HepG2 (cell line): ENCODE data around the gene SOX4. TPM values are rescaled to one million over a fixed set of nuclear protein-coding genes. Genes with fewer than 3 reads are reported as not detected.

Experiments
- ATAC-seq: fragments of 200-7000 bp; cut with Tn5 transposase; 3 replicates; pipeline ENCODE4 v1.9.1; 2020; ENCODE audit warnings: mild to moderate bottlenecking, moderate library complexity
- BruUV-seq: library from RNA; stranded (reverse); fragments of 400-500 nt; replicated peaks from 2 replicates; lab custom pipeline; 2021; lab: Mats Ljungman, UMichigan
- CTCF ChIA-PET: fragments of 300-600 bp; formaldehyde crosslinking; extraction: SDS; loops from one replicate; lab custom pipeline; 2021; ENCODE audit warnings: low total read pairs, inconsistent platforms, low intra/inter-chr PET ratio; lab: Yijun Ruan, JAX
- POLR2A ChIA-PET: fragments of 350-600 bp; sonication (Branson Sonifier 250); formaldehyde crosslinking; loops from one replicate; lab custom pipeline; 2020; ENCODE audit warnings: antibody characterized with exemption, inconsistent platforms; lab: Yijun Ruan, JAX
- DNase-seq: peaks from one replicate; pipeline ENCODE4 v3.0.0-alpha.2; 2015; ENCODE audit warnings: low spot score
- FAIRE-seq: peaks from 3 replicates; lab custom pipeline; 2011; peaks lifted over from hg19 to GRCh38; lab: Jason Lieb, UNC
- H2AFZ ChIP-seq: one replicate; pipeline ENCODE4 v1.6.1; 2011; ENCODE audit warnings: low read length, inconsistent platforms
- H3K27ac ChIP-seq: fragments of 300-600 bp; 3 replicates; pipeline ENCODE4 v1.8.0; 2011; ENCODE audit warnings: mixed run types, mild to moderate bottlenecking, mixed read lengths, low read length, inconsistent platforms; ENCODE audit not compliant: insufficient read depth; ENCODE audit errors: extremely low read length
- H3K27me3 ChIP-seq, 2 experiments: fragments of 200-600 bp in 1 of 2; 2 replicates in 1 of 2; 3 replicates in 1 of 2; pipeline versions ENCODE4 v1.6.0 to v1.8.0; 2011; ENCODE audit warnings: low read length in 2 of 2, mild to moderate bottlenecking in 2 of 2, moderate library complexity in 2 of 2, inconsistent platforms in 1 of 2; ENCODE audit not compliant: insufficient read depth in 2 of 2, control insufficient read depth in 1 of 2
- H3K36me3 ChIP-seq, 2 experiments: fragments of 200-600 bp in 1 of 2; replicated peaks in 1 of 2; 2 replicates in 1 of 2; 3 replicates in 1 of 2; pipeline versions ENCODE4 v1.5.1 to v1.8.0; 2011; ENCODE audit warnings: low read length in 2 of 2, inconsistent platforms in 1 of 2; ENCODE audit not compliant: insufficient read depth in 2 of 2, control insufficient read depth in 1 of 2
- H3K4me1 ChIP-seq: 2 replicates; pipeline ENCODE4 v1.5.1; 2012; ENCODE audit warnings: low read length, inconsistent platforms; ENCODE audit not compliant: insufficient read depth
- H3K4me2 ChIP-seq: 2 replicates; pipeline ENCODE4 v1.6.0; 2011; ENCODE audit warnings: low read depth, low read length, inconsistent platforms
- H3K4me3 ChIP-seq, 3 experiments: fragments of 200-600 bp in 1 of 3; sonication (generic), shearing (Covaris generic) in 1 of 3; replicated peaks in 1 of 3; 2 replicates each; pipeline ENCODE4 v1.5.1; 2011 to 2016; ENCODE audit warnings: low read length in 3 of 3, inconsistent platforms in 2 of 3, low read depth in 2 of 3, mild to moderate bottlenecking in 2 of 3, control low read depth in 1 of 3, mixed read lengths in 1 of 3; ENCODE audit not compliant: insufficient read depth in 1 of 3
- H3K79me2 ChIP-seq: one replicate; pipeline ENCODE4 v1.6.1; 2011; ENCODE audit warnings: low read length, inconsistent platforms; ENCODE audit not compliant: insufficient read depth
- H3K9ac ChIP-seq: 2 replicates; pipeline ENCODE4 v1.6.0; 2011; ENCODE audit warnings: mild to moderate bottlenecking, low read depth, low read length, inconsistent platforms; ENCODE audit not compliant: insufficient read depth
- H3K9me3 ChIP-seq: 2 replicates; pipeline ENCODE4 v1.5.1; 2012; ENCODE audit warnings: mild to moderate bottlenecking, low read length
- H4K20me1 ChIP-seq: 2 replicates; pipeline ENCODE4 v1.6.0; 2011; ENCODE audit warnings: inconsistent platforms, mild to moderate bottlenecking, low read length, moderate library complexity; ENCODE audit not compliant: insufficient read depth
- GPN1 ChIP-seq: sonication (generic); formaldehyde crosslinking; IDR thresholded peaks from 2 replicates; pipeline ENCODE4 v1.5.1; 2020; ENCODE audit warnings: missing genetic modification reagents, borderline replicate concordance
- HNF4A ChIP-seq: sonication (generic); formaldehyde crosslinking; IDR thresholded peaks from 2 replicates; pipeline ENCODE4 v1.4.0; 2020; ENCODE audit warnings: missing genetic modification reagents
- NFRKB ChIP-seq: fragments of 450-650 bp; IDR thresholded peaks from 2 replicates; pipeline ENCODE4 v1.6.1; 2017
- RORA ChIP-seq: sonication (generic); formaldehyde crosslinking; IDR thresholded peaks from 2 replicates; pipeline ENCODE4 v1.5.0; 2020; ENCODE audit warnings: mild to moderate bottlenecking, missing genetic modification reagents, moderate library complexity
- ZNF616 ChIP-seq: sonication (generic); formaldehyde crosslinking; IDR thresholded peaks from 2 replicates; pipeline ENCODE4 v1.5.0; 2020; ENCODE audit warnings: low read depth, mild to moderate bottlenecking, missing genetic modification reagents
- WGBS: methylation state at CpG from one replicate; pipeline ENCODE4 v1.1.6; 2017; ENCODE audit warnings: low lambda C conversion rate; 5-methylcytosine and 5-hydroxymethylcytosine counted together
- in situ Hi-C: cut with HindIII; loops from 2 replicates; pipeline ENCODE4 v1.10.0; 2017; ENCODE audit warnings: low pct_unique_long_range_greater_than_20kb; ENCODE audit not compliant: extremely low pct_ligation_motif_present
- intact Hi-C: fragments of 100-400 bp; cut with micrococcal nuclease; formaldehyde crosslinking; loops from one replicate; pipeline ENCODE4 v1.10.0; 2022; ENCODE audit not compliant: unreplicated experiment
- polyA plus RNA-seq, 8 experiments: library from polyadenylated mRNA; depleted of rRNA in 3 of 8; stranded (reverse) in 7 of 8; unstranded in 1 of 8; fragments of >200 nt; fragmentation: Illumina TruSeq in 4 of 8; extraction: Trizol in 4 of 8; gene quantifications; 2 replicates each; pipeline versions ENCODE4 v1.2.1 to v1.2.3, GENCODE V29; 2011 to 2016; ENCODE audit warnings: low read depth in 4 of 8, missing spikeins in 1 of 8, mixed read lengths in 1 of 8; ENCODE audit not compliant: insufficient read depth in 1 of 8
- total RNA-seq, 5 experiments: library from RNA; depleted of rRNA; stranded (reverse); fragments of >200 nt; fragmentation: Illumina TruSeq; extraction: Trizol; gene quantifications; 2 replicates each; pipeline ENCODE4 v1.2.3, GENCODE V29; 2016; ENCODE audit warnings: low read depth in 1 of 5
- TF ChIP-seq, protein P1 (sequence below): sonication (generic); formaldehyde crosslinking; IDR thresholded peaks from 2 replicates; pipeline ENCODE4 v1.4.0; 2020; ENCODE audit warnings: missing genetic modification reagents

The SOX4 gene
- total and polyA plus RNA-seq, 2 of the 13 experiments (the other 11 are each of a cell fraction or from before 2014, with no cell fraction given): 2.6 to 3.4 TPM

GRCh38 chr6:21604081-21604480 is 10.5 kb downstream of the SOX4 start:
- ATAC-seq: no peak
- BruUV-seq: no TSS peak
- CTCF ChIA-PET: no interaction called here
- TF ChIP-seq ZNF616 (no peak), HNF4A (CRISPR knock-in tag) (0 out of 2 replicates have a peak, but pooled peaks have one; percentile 8)
- TF ChIP-seq, all 625 proteins: peak for 1
- in situ Hi-C loops (no loop called here), intact Hi-C loops (no loop called here)
- Histone ChIP-seq H4K20me1 (no peaks in the 10 kb centered on the region), H3K27me3 (no peaks in the 10 kb centered on the region), H3K9me3 (no peaks in the 10 kb centered on the region), H2AFZ (no peak overlapping the region), H3K79me2 (no peaks in the 10 kb centered on the region), H3K36me3 (no peaks in the 10 kb centered on the region), H3K9ac (no peak overlapping the region), H3K4me2 (no peak overlapping the region; the same call in 1 of the 2 replicates), H3K27ac (no peak overlapping the region), H3K4me3 (no peak overlapping the region), H3K4me1 (peaks cover 11% of the 10 kb centered on the region)
- FAIRE-seq (no peak), DNase-seq (no peak)
- POLR2A ChIA-PET: no interaction called here
- 4% methylated on average over 3 of the region's 3 CpGs for WGBS

- Histone ChIP-seq H3K4me1 (peaks cover 11% of the 10 kb centered on the region), H2AFZ (no peak overlapping the region), H3K79me2 (no peaks in the 10 kb centered on the region), H3K9me3 (no peaks in the 10 kb centered on the region), H3K36me3 (no peaks in the 10 kb centered on the region), H3K4me2 (no peak overlapping the region), H3K4me3 (no peak overlapping the region), H4K20me1 (no peaks in the 10 kb centered on the region), H3K27ac (no peak overlapping the region), H3K9ac (no peak overlapping the region), H3K27me3 (no peaks in the 10 kb centered on the region)
- CTCF ChIA-PET: no interaction called here
- intact Hi-C loops (no loop called here), in situ Hi-C loops (no loop called here)
- no TSS peak for BruUV-seq
- no peak for ATAC-seq
- POLR2A ChIA-PET: no interaction called here
- 57% methylated on average over 4 of the region's 4 CpGs for WGBS
- no peak for DNase-seq
- peak; percentile 4 for FAIRE-seq
- TF ChIP-seq GPN1 (CRISPR knock-in tag) (no peak), RORA (no peak), NFRKB (no peak)
- TF ChIP-seq, protein P1, sequence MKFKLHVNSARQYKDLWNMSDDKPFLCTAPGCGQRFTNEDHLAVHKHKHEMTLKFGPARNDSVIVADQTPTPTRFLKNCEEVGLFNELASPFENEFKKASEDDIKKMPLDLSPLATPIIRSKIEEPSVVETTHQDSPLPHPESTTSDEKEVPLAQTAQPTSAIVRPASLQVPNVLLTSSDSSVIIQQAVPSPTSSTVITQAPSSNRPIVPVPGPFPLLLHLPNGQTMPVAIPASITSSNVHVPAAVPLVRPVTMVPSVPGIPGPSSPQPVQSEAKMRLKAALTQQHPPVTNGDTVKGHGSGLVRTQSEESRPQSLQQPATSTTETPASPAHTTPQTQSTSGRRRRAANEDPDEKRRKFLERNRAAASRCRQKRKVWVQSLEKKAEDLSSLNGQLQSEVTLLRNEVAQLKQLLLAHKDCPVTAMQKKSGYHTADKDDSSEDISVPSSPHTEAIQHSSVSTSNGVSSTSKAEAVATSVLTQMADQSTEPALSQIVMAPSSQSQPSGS (CRISPR knock-in tag): no peak
Observed at GRCh38 chr6:21605166-21605565, 11.6 kb downstream of the SOX4 start.
